ENCODE data around the gene TMEM9.
A peak's percentile ranks its signal among the peaks of the same experiment; 100 is the strongest.

The TMEM9 gene

DNA sequence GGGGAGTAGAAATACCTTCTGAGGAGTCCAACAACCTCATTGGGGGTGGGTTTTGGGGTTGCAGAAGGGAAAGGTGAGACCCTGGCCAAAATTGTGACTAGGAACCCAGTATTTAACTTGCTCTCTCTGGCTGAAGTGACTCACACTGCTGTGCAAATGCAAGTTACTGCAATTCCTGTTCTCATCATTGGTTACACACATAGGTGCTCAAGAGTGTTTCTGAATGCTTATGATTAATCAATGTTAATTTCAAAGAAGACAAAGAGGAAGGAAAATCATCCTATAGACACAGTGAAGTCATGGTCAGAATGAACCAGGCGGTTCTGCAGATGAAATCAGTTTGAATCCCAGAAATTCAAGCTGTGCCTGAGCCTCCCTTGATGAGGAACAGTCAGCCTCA, 30.4 kb downstream of the TMEM9 start:
- Histone ChIP-seq H3K4me3 (ENCODE audit: low read length) (no peak overlapping the region), H3K9ac (ENCODE audit: low read depth, low read length) (no peak overlapping the region), H3K4me2 (ENCODE audit: low read length) (no peak overlapping the region), H3K27me3 (ENCODE audit: control insufficient read depth, insufficient read depth, low read length) (peaks cover 72% of the 10 kb centered on the region), H3K36me3 (ENCODE audit: insufficient read depth, low read length) (no peaks in the 10 kb centered on the region), H3K9me3 (replicated peaks; ENCODE audit: low read length) (no peaks in the 10 kb centered on the region), H3K4me1 (ENCODE audit: control insufficient read depth, insufficient read depth, low read length) (peaks cover 23% of the 10 kb centered on the region)

DNA sequence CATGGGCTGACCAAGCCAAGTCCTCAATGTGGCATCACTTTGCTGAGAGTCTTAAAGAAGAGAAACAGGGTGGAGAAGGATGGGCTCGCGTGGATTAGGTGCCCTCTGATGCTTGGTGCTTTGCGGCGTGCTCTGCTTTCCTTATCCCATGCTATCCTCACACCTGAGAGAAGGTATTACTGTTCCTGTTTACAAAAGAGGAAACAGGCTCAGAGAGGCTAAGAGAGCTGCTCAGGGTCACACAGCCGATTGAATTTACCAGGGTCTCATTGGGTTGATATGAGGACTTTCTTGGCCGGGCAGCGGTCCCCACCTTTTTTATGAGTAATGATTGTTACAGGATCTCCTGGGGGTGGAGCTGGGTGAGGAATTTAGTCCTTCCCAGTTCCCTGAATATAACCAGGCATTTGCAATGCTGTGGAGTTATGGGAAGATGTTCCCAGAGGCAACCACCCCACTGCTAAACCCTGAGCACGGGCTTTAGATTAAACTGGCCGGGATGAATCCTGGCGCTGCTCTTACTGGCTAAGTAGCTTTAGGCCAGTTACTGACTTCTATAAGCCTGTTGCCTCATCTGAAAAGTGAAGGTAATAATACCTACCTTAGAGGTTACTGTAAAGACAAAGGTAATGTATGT, 31.8 kb downstream of the TMEM9 start:
- no peak overlapping the region for H3K4me2 ChIP-seq (ENCODE audit: low read length)
- H3K4me1 ChIP-seq (ENCODE audit: control insufficient read depth, insufficient read depth, low read length), result peaks cover 12% of the 10 kb centered on the region
- H3K4me3 ChIP-seq (ENCODE audit: low read length), result no peak overlapping the region
- no peaks in the 10 kb centered on the region for H3K9me3 ChIP-seq (replicated peaks; ENCODE audit: low read length)
- H3K27me3 ChIP-seq (ENCODE audit: control insufficient read depth, insufficient read depth, low read length), result peaks cover 81% of the 10 kb centered on the region
- H3K36me3 ChIP-seq (ENCODE audit: insufficient read depth, low read length), result no peaks in the 10 kb centered on the region
- H3K9ac ChIP-seq (ENCODE audit: low read depth, low read length), result no peak overlapping the region

DNA sequence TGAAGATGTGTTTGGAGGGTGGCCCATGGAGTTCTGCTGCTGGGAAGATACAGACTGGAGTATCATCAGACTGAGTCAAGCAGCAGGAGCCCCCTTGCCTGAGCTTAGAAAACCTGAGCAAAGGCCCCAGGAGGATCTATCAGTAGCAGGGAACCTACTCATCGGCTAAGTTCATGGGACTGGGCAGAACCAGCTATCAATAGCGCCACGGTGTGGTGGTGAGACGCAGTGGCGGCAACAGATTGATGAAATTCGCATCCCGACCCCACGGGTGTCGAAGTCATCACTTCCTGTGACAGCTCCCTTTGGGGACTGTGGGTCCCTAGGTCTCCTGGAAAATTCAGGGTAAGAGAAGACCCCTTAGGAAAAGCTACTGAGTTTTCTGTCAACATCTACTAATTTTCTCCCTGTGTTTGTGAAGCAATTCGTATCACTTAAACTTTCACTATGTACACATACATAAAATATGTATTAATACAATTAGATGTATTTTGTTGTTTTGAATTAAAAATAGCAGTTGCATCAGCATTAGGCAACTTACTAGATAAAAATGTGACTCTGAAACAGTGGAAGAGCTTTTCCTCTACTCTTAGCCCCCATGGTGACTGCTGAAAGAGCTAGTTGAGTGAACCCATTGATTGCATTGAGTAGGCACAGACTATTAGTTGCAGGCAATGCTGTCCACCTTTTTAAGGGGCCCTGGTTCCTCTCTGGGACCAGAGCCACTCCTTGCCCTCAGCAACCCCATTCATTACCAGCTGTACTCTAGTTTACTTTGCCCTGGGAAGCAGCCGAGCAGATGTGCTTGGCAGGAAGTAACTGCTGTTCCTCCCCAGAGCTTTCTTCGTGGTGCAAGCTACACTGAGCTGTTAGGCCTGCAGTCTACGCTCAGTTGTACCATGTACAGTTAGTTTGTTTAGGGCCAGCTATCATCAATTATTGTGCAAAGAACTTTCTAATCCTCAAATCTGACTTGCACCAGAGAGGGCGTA, 34.8 kb downstream of the TMEM9 start:
- Histone ChIP-seq H3K36me3 (ENCODE audit: insufficient read depth, low read length) (no peaks in the 10 kb centered on the region), H3K9me3 (replicated peaks; ENCODE audit: low read length) (no peaks in the 10 kb centered on the region), H3K4me3 (ENCODE audit: low read length) (no peak overlapping the region), H3K27me3 (ENCODE audit: control insufficient read depth, insufficient read depth, low read length) (peaks cover 83% of the 10 kb centered on the region), H3K4me2 (ENCODE audit: low read length) (no peak overlapping the region), H3K4me1 (ENCODE audit: control insufficient read depth, insufficient read depth, low read length) (no peaks in the 10 kb centered on the region), H3K9ac (ENCODE audit: low read depth, low read length) (no peak overlapping the region)

DNA sequence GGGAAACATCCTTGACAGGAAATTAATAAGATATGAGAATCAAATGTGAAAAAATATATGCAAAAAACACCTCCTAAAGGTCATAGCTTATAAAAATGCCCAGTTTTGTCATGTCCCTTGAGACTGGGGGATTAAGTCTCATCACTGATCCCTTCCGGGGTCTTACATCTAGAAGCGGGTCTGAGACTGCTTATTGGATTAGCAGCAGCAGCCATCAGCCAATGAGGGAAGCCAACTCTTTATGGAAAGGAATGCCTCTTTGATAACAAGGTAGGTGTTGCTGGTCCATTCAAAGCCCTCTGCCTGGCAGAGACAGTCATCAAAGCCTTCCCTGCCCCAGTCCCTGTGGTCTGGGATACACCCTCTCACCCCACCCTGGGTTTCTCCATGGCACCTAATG, 38.2 kb downstream of the TMEM9 start:
- Histone ChIP-seq H3K4me3 (ENCODE audit: low read length) (no peak overlapping the region), H3K27me3 (ENCODE audit: control insufficient read depth, insufficient read depth, low read length) (peaks cover 72% of the 10 kb centered on the region), H3K9ac (ENCODE audit: low read depth, low read length) (no peak overlapping the region), H3K4me2 (ENCODE audit: low read length) (no peak overlapping the region), H3K4me1 (ENCODE audit: control insufficient read depth, insufficient read depth, low read length) (peaks cover 3% of the 10 kb centered on the region), H3K36me3 (ENCODE audit: insufficient read depth, low read length) (no peaks in the 10 kb centered on the region), H3K9me3 (replicated peaks; ENCODE audit: low read length) (no peaks in the 10 kb centered on the region)

DNA sequence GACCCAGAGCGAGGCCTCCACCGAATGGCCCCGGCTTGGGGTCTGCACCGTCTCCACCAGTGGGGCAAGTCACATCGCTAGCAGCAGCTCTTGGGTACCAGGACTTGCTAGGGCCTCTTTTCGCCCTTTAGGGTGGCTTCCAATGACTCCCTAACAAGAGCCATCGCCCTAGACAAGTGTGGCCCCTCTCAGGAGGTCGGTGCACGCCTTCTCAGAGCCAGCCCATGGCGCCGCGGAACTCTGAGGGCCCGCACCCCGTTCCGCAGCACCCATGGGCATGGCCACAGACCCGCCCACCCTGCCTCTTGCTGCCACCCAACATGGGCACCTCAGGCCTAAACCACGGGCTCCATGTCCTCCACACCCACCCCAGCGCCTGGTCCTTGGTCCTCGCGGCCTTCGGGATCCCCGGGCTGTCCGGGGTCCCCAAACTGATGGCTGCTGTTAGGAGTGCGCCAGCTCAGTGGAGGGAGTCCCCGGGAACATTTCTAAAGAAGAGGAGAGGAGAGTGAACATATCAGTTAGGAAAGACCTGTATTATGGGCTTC, 38.8 kb downstream of the TMEM9 start:
- H3K27me3 ChIP-seq (ENCODE audit: control insufficient read depth, insufficient read depth, low read length), result peaks cover 70% of the 10 kb centered on the region
- no peak overlapping the region for H3K9ac ChIP-seq (ENCODE audit: low read depth, low read length)
- no peaks in the 10 kb centered on the region for H3K36me3 ChIP-seq (ENCODE audit: insufficient read depth, low read length)
- no peak overlapping the region for H3K4me3 ChIP-seq (ENCODE audit: low read length)
- H3K9me3 ChIP-seq (replicated peaks; ENCODE audit: low read length), result no peaks in the 10 kb centered on the region
- H3K4me2 ChIP-seq (ENCODE audit: low read length), result no peak overlapping the region
- peaks cover 3% of the 10 kb centered on the region for H3K4me1 ChIP-seq (ENCODE audit: control insufficient read depth, insufficient read depth, low read length)

DNA sequence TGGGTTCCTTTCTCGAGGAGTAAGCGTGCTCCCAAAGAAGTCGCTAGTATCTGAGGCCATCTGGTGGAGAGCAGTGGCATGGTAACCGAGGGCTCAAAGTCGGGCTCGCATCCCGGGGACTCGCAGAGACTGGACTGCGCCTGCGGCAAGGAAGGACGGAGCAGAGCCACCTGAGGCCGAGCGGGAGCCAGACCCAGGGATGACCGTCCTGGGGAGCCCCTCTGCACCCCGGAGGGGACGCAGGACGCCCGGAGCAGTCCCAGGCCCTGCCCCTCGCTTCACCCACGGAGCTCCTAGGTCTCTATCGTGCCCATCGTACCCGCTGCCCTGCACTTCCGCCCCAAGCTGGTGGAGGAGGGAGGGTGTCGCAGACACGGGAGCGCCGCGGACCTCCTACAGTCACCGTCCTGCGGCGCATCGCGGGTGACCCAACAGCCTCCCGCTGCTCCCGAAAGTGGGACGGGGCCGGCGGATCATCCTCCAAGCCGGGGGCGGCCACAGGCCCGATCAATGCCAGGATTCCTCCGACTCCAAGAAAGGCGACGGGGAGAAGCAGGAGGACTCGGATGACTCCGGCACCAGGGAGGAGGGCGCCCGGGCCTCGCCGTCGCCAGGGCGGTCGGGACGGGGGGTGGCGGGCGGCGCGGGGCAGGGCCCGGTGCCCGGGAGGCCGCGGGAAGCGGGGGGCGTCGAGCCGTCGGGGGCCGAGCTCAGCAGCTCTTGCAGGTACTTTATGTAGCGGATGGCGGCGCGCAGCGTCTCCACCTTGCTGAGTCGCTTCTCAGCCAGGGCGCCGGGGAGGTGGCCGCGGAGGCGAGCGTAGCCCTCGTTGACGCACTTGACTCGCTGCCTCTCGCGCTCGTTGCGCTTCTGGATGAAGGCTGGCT, 39.8 kb downstream of the TMEM9 start:
- Histone ChIP-seq H3K9ac (ENCODE audit: low read depth, low read length) (peak overlapping the region; percentile 46), H3K4me1 (ENCODE audit: control insufficient read depth, insufficient read depth, low read length) (peaks cover 3% of the 10 kb centered on the region), H3K9me3 (replicated peaks; ENCODE audit: low read length) (no peaks in the 10 kb centered on the region), H3K4me2 (ENCODE audit: low read length) (peak overlapping the region; percentile 91), H3K36me3 (ENCODE audit: insufficient read depth, low read length) (no peaks in the 10 kb centered on the region), H3K27me3 (ENCODE audit: control insufficient read depth, insufficient read depth, low read length) (peaks cover 71% of the 10 kb centered on the region), H3K4me3 (ENCODE audit: low read length) (peak overlapping the region; percentile 77)

DNA sequence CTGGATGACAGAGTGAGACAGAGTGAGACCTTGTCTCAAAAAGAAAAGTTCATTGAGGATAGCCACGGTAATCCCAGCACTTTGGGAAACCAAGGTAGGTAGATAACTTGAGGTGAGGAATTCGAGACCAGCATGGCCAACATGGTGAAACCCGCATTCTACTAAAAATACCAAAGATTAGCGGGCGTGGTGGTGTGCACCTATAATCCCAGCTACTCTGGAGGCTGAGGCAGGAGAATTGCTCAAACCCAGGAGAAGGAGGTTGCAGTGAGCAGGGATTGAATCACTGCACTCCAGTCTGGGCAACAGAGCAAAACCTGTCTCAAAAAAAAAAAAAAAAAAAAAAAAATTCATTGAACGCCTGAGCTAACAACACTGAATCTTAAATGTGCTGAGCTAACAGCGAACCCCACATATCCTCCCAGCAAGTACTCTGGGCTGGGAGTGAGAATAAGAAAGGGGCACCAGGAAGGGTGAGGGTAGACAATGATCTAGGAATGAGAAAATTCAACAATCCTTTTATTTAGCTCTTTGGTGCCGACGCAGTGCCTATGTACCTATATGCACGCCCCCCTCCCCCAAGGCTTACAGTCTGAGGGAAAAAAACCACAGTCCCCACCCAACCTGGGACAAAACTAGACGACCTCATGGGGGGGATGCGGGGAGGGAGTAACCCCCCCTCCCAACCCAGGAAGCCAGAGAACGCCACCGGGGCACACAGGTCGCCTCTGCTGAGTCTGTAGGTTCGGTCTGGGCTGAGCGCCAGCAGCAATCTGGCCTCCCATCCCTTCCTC, 40.6 kb downstream of the TMEM9 start:
- peak overlapping the region; percentile 46 for H3K9ac ChIP-seq (ENCODE audit: low read depth, low read length)
- peaks cover 68% of the 10 kb centered on the region for H3K27me3 ChIP-seq (ENCODE audit: control insufficient read depth, insufficient read depth, low read length)
- H3K4me2 ChIP-seq (ENCODE audit: low read length), result peak overlapping the region; percentile 91
- H3K9me3 ChIP-seq (replicated peaks; ENCODE audit: low read length), result no peaks in the 10 kb centered on the region
- H3K36me3 ChIP-seq (ENCODE audit: insufficient read depth, low read length), result no peaks in the 10 kb centered on the region
- H3K4me3 ChIP-seq (ENCODE audit: low read length), result no peak overlapping the region
- peaks cover 3% of the 10 kb centered on the region for H3K4me1 ChIP-seq (ENCODE audit: control insufficient read depth, insufficient read depth, low read length)

DNA sequence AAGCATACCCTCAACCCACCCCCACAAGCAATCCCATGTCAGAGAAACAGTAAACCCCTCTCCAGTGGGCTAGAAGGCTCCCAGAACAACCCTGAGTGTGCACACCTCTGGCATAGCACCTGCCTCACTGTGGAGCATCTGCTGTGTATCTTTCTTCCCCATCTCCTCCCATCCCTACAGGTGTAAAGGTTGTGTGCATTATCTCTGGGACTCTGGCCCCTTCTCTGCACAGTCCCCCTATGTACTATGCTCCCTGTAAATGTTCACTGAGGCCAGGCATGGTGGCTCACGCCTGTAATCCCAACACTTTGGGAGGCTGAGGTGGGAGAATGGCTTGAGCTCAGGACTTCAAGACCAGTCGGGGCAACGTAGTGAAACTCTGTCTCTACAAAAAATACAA, 41.3 kb downstream of the TMEM9 start:
- Histone ChIP-seq H3K4me1 (ENCODE audit: control insufficient read depth, insufficient read depth, low read length) (peaks cover 3% of the 10 kb centered on the region), H3K4me2 (ENCODE audit: low read length) (no peak overlapping the region), H3K4me3 (ENCODE audit: low read length) (no peak overlapping the region), H3K27me3 (ENCODE audit: control insufficient read depth, insufficient read depth, low read length) (peaks cover 70% of the 10 kb centered on the region), H3K36me3 (ENCODE audit: insufficient read depth, low read length) (no peaks in the 10 kb centered on the region), H3K9ac (ENCODE audit: low read depth, low read length) (no peak overlapping the region), H3K9me3 (replicated peaks; ENCODE audit: low read length) (no peaks in the 10 kb centered on the region)

DNA sequence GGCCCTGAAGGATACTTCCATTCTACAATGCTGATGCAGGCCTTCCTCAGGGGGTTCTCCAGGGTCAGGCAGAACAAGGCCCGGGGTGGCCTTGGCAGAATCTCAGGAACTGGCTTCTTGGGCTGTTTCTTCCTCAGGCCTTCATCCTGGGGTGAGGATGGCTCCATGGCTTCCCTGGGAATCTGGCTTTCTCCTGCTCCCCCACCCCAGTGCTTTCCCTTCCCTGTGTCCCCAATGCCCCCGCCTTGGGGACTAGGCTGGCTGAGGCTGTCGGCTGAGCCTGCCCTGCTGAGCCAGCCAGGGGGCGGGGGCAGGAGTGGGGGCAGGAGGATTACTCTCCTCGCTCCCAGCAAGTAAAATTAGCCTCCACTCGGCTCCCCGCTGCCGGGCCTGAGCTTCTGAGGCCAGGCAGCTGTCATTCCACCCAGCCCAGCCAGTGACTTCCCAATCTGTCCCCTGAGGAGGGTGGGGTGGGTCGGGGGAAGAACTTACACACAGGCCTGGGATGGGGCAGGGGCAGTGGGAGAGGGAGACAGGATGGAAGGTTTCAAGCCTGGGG, 42.0 kb downstream of the TMEM9 start, which contains the start of gene CACNA1S:
CACNA1S (minus strand) TSS at position 254 of the 559 bp plus-strand sequence; CDS start at position 167, 87 bp downstream.
- Histone ChIP-seq H3K4me1 (ENCODE audit: control insufficient read depth, insufficient read depth, low read length) (peaks cover 3% of the 10 kb centered on the region), H3K4me3 (ENCODE audit: low read length) (no peak within 1 kb of the TSS), H3K9ac (ENCODE audit: low read depth, low read length) (no peak within 1 kb of the TSS), H3K9me3 (replicated peaks; ENCODE audit: low read length) (no peaks in the 10 kb centered on the region), H3K4me2 (ENCODE audit: low read length) (no peak within 1 kb of the TSS), H3K27me3 (ENCODE audit: control insufficient read depth, insufficient read depth, low read length) (peaks cover 68% of the 10 kb centered on the region), H3K36me3 (ENCODE audit: insufficient read depth, low read length) (no peaks in the 10 kb centered on the region)

DNA sequence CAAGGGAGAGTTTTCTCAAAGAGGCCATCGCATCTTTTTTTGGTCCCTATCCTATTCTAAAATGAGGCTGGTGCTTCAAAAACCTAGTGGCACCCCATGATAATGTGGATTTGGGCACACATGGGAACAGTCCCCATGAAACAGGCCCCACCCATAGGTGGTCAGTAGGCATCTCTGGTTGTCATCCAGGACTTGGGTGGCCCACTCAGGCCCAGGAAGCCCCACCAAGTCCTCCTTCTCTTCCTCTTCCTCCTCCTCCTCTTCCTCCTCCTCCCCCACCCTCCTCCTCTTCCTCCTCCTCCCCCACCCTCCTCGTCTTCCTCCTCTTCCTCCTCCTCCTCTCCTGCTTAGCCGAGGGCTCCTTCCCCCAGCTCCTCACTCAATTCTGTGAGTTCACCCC, 42.6 kb downstream of the TMEM9 start:
- H3K4me2 ChIP-seq (ENCODE audit: low read length), result no peak overlapping the region
- H3K9me3 ChIP-seq (replicated peaks; ENCODE audit: low read length), result no peaks in the 10 kb centered on the region
- peaks cover 3% of the 10 kb centered on the region for H3K4me1 ChIP-seq (ENCODE audit: control insufficient read depth, insufficient read depth, low read length)
- H3K4me3 ChIP-seq (ENCODE audit: low read length), result no peak overlapping the region
- peaks cover 69% of the 10 kb centered on the region for H3K27me3 ChIP-seq (ENCODE audit: control insufficient read depth, insufficient read depth, low read length)
- no peak overlapping the region for H3K9ac ChIP-seq (ENCODE audit: low read depth, low read length)
- H3K36me3 ChIP-seq (ENCODE audit: insufficient read depth, low read length), result no peaks in the 10 kb centered on the region
